ENCODE measurements around the gene HIRA.

- TF ChIP-seq POLR2AphosphoS5 (IDR thresholded peaks at IDR 0.05): no peak
- no peak for TF ChIP-seq CTCF (IDR thresholded peaks at IDR 0.05)
- no peak for TF ChIP-seq POLR2A (IDR thresholded peaks at IDR 0.05)
Observed at GRCh38 chr22:19448076-19448607, 16.6 kb upstream of the HIRA start.
